IMR-90 (cell line): ENCODE measurements around the gene CHAC1. TPM values are rescaled to one million over a fixed set of nuclear protein-coding genes. Genes with fewer than 3 reads are reported as not detected.
A peak's percentile ranks its signal among the peaks of the same experiment; 100 is the strongest.

Experiments used
- ATAC-seq: fragments of 200-7000 bp; cut with Tn5 transposase; 2 replicates; pipeline ENCODE4 v1.9.1; 2020; ENCODE audit warnings: low read depth, mild to moderate bottlenecking, moderate library complexity
- BruUV-seq: library from RNA; stranded (reverse); fragments of 400-500 nt; replicated peaks from 2 replicates; lab custom pipeline; 2021; lab: Mats Ljungman, UMichigan
- CTCF ChIA-PET: fragments of 300-600 bp; formaldehyde crosslinking; extraction: SDS; loops from one replicate; lab custom pipeline; 2021; ENCODE audit warnings: antibody characterized with exemption; lab: Yijun Ruan, JAX
- POLR2A ChIA-PET: fragments of 300-600 bp; sonication (Branson Sonifier 250); formaldehyde crosslinking; loops from one replicate; lab custom pipeline; 2022; ENCODE audit warnings: antibody characterized with exemption; ENCODE audit not compliant: unreplicated experiment; lab: Charles Lee
- DNase-seq: peaks from one replicate; pipeline ENCODE4 v3.0.0; 2013
- H2AFZ ChIP-seq: replicated peaks from 2 replicates; pipeline ENCODE3; 2013; ENCODE audit warnings: low read length, mild to moderate bottlenecking; ENCODE audit not compliant: poor library complexity
- H2AK5ac ChIP-seq: 2 replicates; pipeline ENCODE4 v1.6.1; 2013; ENCODE audit warnings: low read depth, low read length, inconsistent platforms
- H2AK9ac ChIP-seq: replicated peaks from 2 replicates; pipeline ENCODE3; 2013; ENCODE audit warnings: mild to moderate bottlenecking, low read depth, low read length, moderate library complexity; ENCODE audit not compliant: poor library complexity
- H2BK120ac ChIP-seq: 2 replicates; pipeline ENCODE4 v1.6.1; 2013; ENCODE audit warnings: low read depth, low read length, inconsistent platforms
- H2BK15ac ChIP-seq: 3 replicates; pipeline ENCODE4 v1.6.1; 2013; ENCODE audit warnings: low read depth, low read length, inconsistent platforms
- H2BK20ac ChIP-seq: 2 replicates; pipeline ENCODE4 v1.6.1; 2013; ENCODE audit warnings: low read depth, mild to moderate bottlenecking, inconsistent platforms, low read length, moderate library complexity
- H2BK5ac ChIP-seq: 2 replicates; pipeline ENCODE4 v1.6.1; 2013; ENCODE audit warnings: mild to moderate bottlenecking, low read depth, low read length, inconsistent platforms; ENCODE audit not compliant: poor library complexity, severe bottlenecking
- H3K14ac ChIP-seq: replicated peaks from 2 replicates; pipeline ENCODE4 v1.6.1; 2013; ENCODE audit warnings: low read depth, low read length, inconsistent platforms
- H3K18ac ChIP-seq: 2 replicates; pipeline ENCODE4 v1.6.1; 2013; ENCODE audit warnings: low read depth, low read length, control low read depth
- H3K23ac ChIP-seq: 2 replicates; pipeline ENCODE4 v1.6.1; 2013; ENCODE audit warnings: low read depth, low read length, inconsistent platforms
- H3K27ac ChIP-seq: 2 replicates; pipeline ENCODE4 v1.5.1; 2013; ENCODE audit warnings: mild to moderate bottlenecking, control low read depth, low read length; ENCODE audit not compliant: insufficient read depth
- H3K27me3 ChIP-seq: 2 replicates; pipeline ENCODE4 v1.6.1; 2013; ENCODE audit warnings: low read length; ENCODE audit not compliant: control insufficient read depth, insufficient read depth
- H3K36me3 ChIP-seq: 2 replicates; pipeline ENCODE4 v1.6.1; 2013; ENCODE audit warnings: low read length, mixed read lengths; ENCODE audit not compliant: control insufficient read depth, insufficient read depth
- H3K4ac ChIP-seq: 2 replicates; pipeline ENCODE4 v1.6.1; 2013; ENCODE audit warnings: low read depth, low read length, inconsistent platforms
- H3K4me1 ChIP-seq: 2 replicates; pipeline ENCODE4 v1.6.1; 2013; ENCODE audit warnings: low read length, mixed read lengths; ENCODE audit not compliant: control insufficient read depth, insufficient read depth
- H3K4me2 ChIP-seq: 2 replicates; pipeline ENCODE4 v1.6.1; 2013; ENCODE audit warnings: low read depth, mild to moderate bottlenecking, control low read depth, low read length, moderate library complexity
- H3K4me3 ChIP-seq: 2 replicates; pipeline ENCODE4 v1.5.1; 2013; ENCODE audit warnings: low read depth, mild to moderate bottlenecking, control low read depth, low read length, moderate library complexity; ENCODE audit not compliant: insufficient read depth
- H3K56ac ChIP-seq: 2 replicates; pipeline ENCODE4 v1.6.1; 2013; ENCODE audit warnings: low read length, inconsistent platforms; ENCODE audit not compliant: insufficient read depth; ENCODE audit errors: extremely low read depth
- H3K79me1 ChIP-seq, 2 experiments: 2 replicates each; pipeline ENCODE4 v1.6.1; 2013; ENCODE audit warnings: low read length in 2 of 2, inconsistent platforms in 1 of 2, low read depth in 1 of 2
- H3K9ac ChIP-seq: 2 replicates; pipeline ENCODE4 v1.6.1; 2013; ENCODE audit warnings: low read depth, low read length, control low read depth
- H3K9me1 ChIP-seq: 2 replicates; pipeline ENCODE4 v1.6.1; 2013; ENCODE audit warnings: low read length, inconsistent platforms; ENCODE audit not compliant: insufficient read depth
- H3K9me3 ChIP-seq: 2 replicates; pipeline ENCODE4 v1.6.1; 2013; ENCODE audit warnings: low read length; ENCODE audit not compliant: control insufficient read depth, insufficient read depth
- H4K20me1 ChIP-seq: 2 replicates; pipeline ENCODE4 v1.6.1; 2013; ENCODE audit warnings: low read length, inconsistent platforms; ENCODE audit not compliant: insufficient read depth
- H4K5ac ChIP-seq: 2 replicates; pipeline ENCODE4 v1.6.1; 2013; ENCODE audit warnings: mild to moderate bottlenecking, low read depth, low read length, control low read depth
- H4K8ac ChIP-seq, 2 experiments: 2 replicates each; pipeline ENCODE4 v1.6.1; 2013; ENCODE audit warnings: low read depth in 2 of 2, low read length in 2 of 2, control low read depth in 1 of 2, inconsistent platforms in 1 of 2
- H4K91ac ChIP-seq: 2 replicates; pipeline ENCODE4 v1.6.1; 2013; ENCODE audit warnings: low read depth, low read length, inconsistent platforms; ENCODE audit not compliant: insufficient read depth
- CTCF ChIP-seq: conservative IDR thresholded peaks from 2 replicates; pipeline ENCODE4 v1.5.1; 2012; ENCODE audit warnings: mild to moderate bottlenecking, low read depth, low read length, improper control_type of control experiment
- MAFK ChIP-seq: IDR thresholded peaks from 2 replicates; pipeline ENCODE4 v1.6.1; 2012; ENCODE audit warnings: low read depth, low read length, improper control_type of control experiment
- POLR2A ChIP-seq: IDR thresholded peaks from 2 replicates; pipeline ENCODE4 v1.6.1; 2012; ENCODE audit warnings: mild to moderate bottlenecking, low read depth, low read length
- RAD21 ChIP-seq: IDR thresholded peaks from 2 replicates; pipeline ENCODE4 v1.6.1; 2012; ENCODE audit warnings: low read length, improper control_type of control experiment
- RFX5 ChIP-seq: IDR thresholded peaks from 2 replicates; pipeline ENCODE4 v1.8.0; 2012; ENCODE audit warnings: low read depth, mild to moderate bottlenecking, low read length, moderate library complexity
- SMC3 ChIP-seq: fragments of 150-350 bp; IDR thresholded peaks from 2 replicates; pipeline ENCODE4 v1.6.1; 2016; ENCODE audit warnings: low read depth, mild to moderate bottlenecking, antibody characterized with exemption, low read length, moderate library complexity
- USF2 ChIP-seq: fragments of 150-350 bp; IDR thresholded peaks from 2 replicates; pipeline ENCODE4 v1.6.1; 2017; ENCODE audit warnings: mild to moderate bottlenecking, antibody characterized with exemption, low read length, low read depth
- WGBS, 2 experiments: methylation state at CpG; one replicate each; pipeline versions ENCODE4 v1.1.5 to v1.1.7; 2013; ENCODE audit warnings: missing lambda C conversion rate in 2 of 2; ENCODE audit not compliant: insufficient read length in 1 of 2; ENCODE audit errors: extremely low coverage in 2 of 2; 5-methylcytosine and 5-hydroxymethylcytosine counted together
- dilution Hi-C: fragments of 300-500 bp; cut with HindIII; formaldehyde crosslinking; loops from one replicate; pipeline ENCODE4 v1.14.3; 2018; ENCODE audit warnings: low sequenced_read_pairs; ENCODE audit not compliant: unreplicated experiment
- in situ Hi-C: fragments of 300-500 bp; cut with MboI; formaldehyde crosslinking; loops from 3 replicates; pipeline ENCODE4 v1.14.3; 2019; ENCODE audit warnings: low sequenced_read_pairs, inconsistent platforms, mixed read lengths
- intact Hi-C: fragments of 100-400 bp; cut with micrococcal nuclease; formaldehyde crosslinking; loops from 2 replicates; pipeline ENCODE4 v1.10.0; 2022
- polyA plus RNA-seq, 3 experiments: library from polyadenylated mRNA; depleted of rRNA; stranded (reverse); fragments of >200 nt; gene quantifications; 2 replicates each; pipeline ENCODE4 v1.2.3, GENCODE V29; 2012; ENCODE audit warnings: low replicate concordance in 1 of 3
- total RNA-seq: library from RNA; depleted of rRNA; stranded (reverse); fragments of >200 nt; gene quantifications from 2 replicates; pipeline ENCODE4 v1.2.3, GENCODE V29; 2012

Gene CHAC1
- total and polyA plus RNA-seq, 2 of the 4 experiments (the other 2 are of a cell fraction): 51.3 to 77.8 TPM

GRCh38 chr15:40937762-40938535, 15.3 kb upstream of the CHAC1 start:
- no peak for ATAC-seq

More at GRCh38 chr15:40937762-40938535, 15.3 kb upstream of the CHAC1 start:
- ChIA-PET POLR2A (no interaction called here), CTCF (interaction anchor here (0.5 to 0.8 kb wide), 2 partner anchors 16 to 80 kb away, joined by 3 to 5 read pairs; no protein-coding TSS in a partner anchor)
- dilution Hi-C loops: no loop called here
- TF ChIP-seq POLR2A: no peak
- peak; percentile 36 for TF ChIP-seq RAD21
- 0 out of 2 replicates have a peak, but pooled peaks have one; percentile 24 for TF ChIP-seq CTCF
- TF ChIP-seq USF2: no peak
- TF ChIP-seq RFX5: no peak
- no peak for TF ChIP-seq SMC3
- TF ChIP-seq MAFK: no peak
- 74% methylated on average over 8 of the region's 19 CpGs; no CpG with 5 or more reads in 1 of the 2 experiments for WGBS, 2 experiments
- no peak overlapping the region for H3K56ac ChIP-seq
- no peak overlapping the region for H3K4me3 ChIP-seq
- H2BK5ac ChIP-seq: peak overlapping the region; percentile 40
- H4K5ac ChIP-seq: no peak overlapping the region
- H3K4me2 ChIP-seq: no peak overlapping the region
- peak overlapping the region; percentile 31; the same call in 1 of the 2 replicates for H3K23ac ChIP-seq
- H2BK120ac ChIP-seq: peak overlapping the region; percentile 82; the same call in 1 of the 2 replicates
- H4K8ac ChIP-seq: peak overlapping the region in 1 of 2 experiments; percentile 6; a peak in 1 of 4 replicates
- H4K91ac ChIP-seq: peak overlapping the region; percentile 30; the same call in 1 of the 2 replicates
- peak overlapping the region; percentile 54 for H2AK5ac ChIP-seq
- no peak overlapping the region for H3K9ac ChIP-seq
- H2AFZ ChIP-seq: peak overlapping the region; percentile 72
- H4K20me1 ChIP-seq: peaks cover 7% of the 10 kb centered on the region; the same call in 1 of the 2 replicates
- intact Hi-C loops: no loop called here
- H3K79me1 ChIP-seq: peaks cover 7 to 63% of the 10 kb centered on the region in 2 experiments; a peak in 3 of 4 replicates
- peak overlapping the region; percentile 84 for H2AK9ac ChIP-seq
- H3K9me1 ChIP-seq: peaks cover 19% of the 10 kb centered on the region
- no TSS peak for BruUV-seq
- peak overlapping the region; percentile 60; the same call in 1 of the 2 replicates for H3K14ac ChIP-seq
- no peaks in the 10 kb centered on the region for H3K9me3 ChIP-seq
- peak overlapping the region; percentile 17; the same call in 1 of the 2 replicates for H2BK20ac ChIP-seq
- no peak for DNase-seq
- no peaks in the 10 kb centered on the region for H3K27me3 ChIP-seq
- peak overlapping the region; percentile 2; the same call in 1 of the 3 replicates for H2BK15ac ChIP-seq
- peak overlapping the region; percentile 64 for H3K4ac ChIP-seq
- H3K36me3 ChIP-seq: peaks cover 12% of the 10 kb centered on the region
- no peak overlapping the region; the same call in 1 of the 2 replicates for H3K27ac ChIP-seq
- no peak overlapping the region for H3K18ac ChIP-seq
- in situ Hi-C loops: no loop called here
- peaks cover 21% of the 10 kb centered on the region for H3K4me1 ChIP-seq
